Spleen (tissue), 7 donors: ENCODE measurements around the gene STAMBP.
A peak's percentile ranks its signal among the peaks of the same experiment; 100 is the strongest.

Source experiments
- CTCF ChIP-seq, 11 experiments: fragments of 200-600 bp in 7 of 11; fragments of 450-650 bp in 4 of 11; sonication (generic) in 4 of 11; IDR thresholded peaks in 8 of 11; conservative IDR thresholded peaks in 3 of 11; 1 replicate in 7 of 11; 2 replicates in 4 of 11; pipeline versions ENCODE4 v1.4.0 to v1.8.0; 2016 to 2021; ENCODE audit warnings: antibody characterized with exemption in 11 of 11, inconsistent platforms in 4 of 11, mild to moderate bottlenecking in 1 of 11
- POLR2A ChIP-seq, 3 donors: fragments of 450-650 bp; IDR thresholded peaks; one replicate each; pipeline ENCODE4 v1.5.1; 2017; ENCODE audit warnings: antibody characterized with exemption in 3 of 3, mild to moderate bottlenecking in 1 of 3
- POLR2AphosphoS5 ChIP-seq, 3 donors: sonication (generic); formaldehyde crosslinking; IDR thresholded peaks; one replicate each; pipeline ENCODE4 v1.5.1; 2017; ENCODE audit warnings: antibody characterized with exemption in 3 of 3
- donor health status: DM: no; HTN: no; CAD: no; lungs with moderate emphysema.
- donor health status: DM: no; HTN: no; CAD: no.
- donor health status: DM: no; HTN: no; CAD: no.

- TF ChIP-seq POLR2AphosphoS5 (IDR thresholded peaks at IDR 0.05) (no peak), CTCF (IDR thresholded peaks at IDR 0.05 in 8 of 11, conservative IDR thresholded peaks at IDR 0.05 in 3 of 11) (peak in 5 of 11 experiments; percentile 2 to 57 (median 34)), POLR2A (IDR thresholded peaks at IDR 0.05) (no peak)
Observed at GRCh38 chr2:73780237-73780582, 48.6 kb upstream of the STAMBP start.
